ENCODE measurements around the gene SSH2. TPM values are rescaled to one million over a fixed set of nuclear protein-coding genes. Genes with fewer than 3 reads are reported as not detected.

SSH2 gene
- total and polyA plus RNA-seq, 9 of the 15 experiments (the other 6 are each of a cell fraction or from before 2014, with no cell fraction given), result 3.9 to 16.1 (median 10.2) TPM

DNA sequence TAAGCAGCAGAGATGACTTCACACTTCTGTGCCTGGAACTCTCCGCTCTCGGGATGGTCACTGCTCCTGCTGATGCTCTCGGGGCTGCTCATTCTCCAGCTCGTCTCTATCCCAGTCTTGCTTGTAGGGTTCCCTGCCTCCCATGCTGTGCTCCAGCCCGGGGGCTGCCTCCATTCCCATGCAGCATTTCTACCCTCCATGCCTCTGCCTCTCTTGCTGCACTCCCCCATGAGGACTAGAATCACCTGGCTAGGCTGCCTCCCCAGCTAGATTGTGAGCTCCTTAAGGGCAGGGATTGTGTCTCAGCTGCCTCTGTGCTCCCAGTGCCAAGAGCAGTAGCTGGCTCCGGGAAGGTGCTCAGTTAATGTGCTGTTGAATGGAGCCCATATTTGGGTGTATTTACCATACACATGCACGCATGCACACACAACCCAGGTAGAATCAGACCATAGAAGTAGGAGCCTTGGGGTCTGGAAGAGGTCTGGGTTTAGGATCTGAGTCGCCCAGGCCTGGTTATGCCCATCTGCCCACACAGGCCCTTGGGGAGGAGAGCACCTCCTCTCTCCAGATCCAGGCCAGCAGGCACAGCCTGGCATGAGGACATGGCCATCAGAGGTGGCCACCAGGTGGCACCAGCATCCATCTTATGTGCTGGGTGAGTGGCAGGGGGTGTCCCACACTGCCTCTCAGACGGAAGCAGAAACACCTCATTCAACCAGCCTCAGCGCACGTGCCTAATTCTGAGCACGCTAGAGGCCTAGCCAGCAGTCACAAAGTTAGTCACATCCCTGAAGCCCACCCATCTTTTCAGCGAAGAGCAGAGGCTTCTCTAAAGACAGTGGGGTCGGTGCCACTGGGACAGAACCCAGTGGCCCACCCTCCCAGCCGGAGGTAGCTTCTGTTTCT lies 349.9 kb downstream of the SSH2 start:
- intact Hi-C loops (cut with micrococcal nuclease) (loop anchor here (1.0 kb wide), 1 partner anchor 35 kb away; no protein-coding TSS in a partner anchor), in situ Hi-C loops (cut with MboI) (no loop called here)
- peak overlapping the region in 1 of 2 experiments; percentile 21; a peak in 1 of 4 replicates for H3K9ac ChIP-seq (ENCODE audit: insufficient read depth in 1 of 2, low read depth in 2 of 2, low read length in 2 of 2)
- no peaks in the 10 kb centered on the region for H3K9me1 ChIP-seq (ENCODE audit: control insufficient read depth, insufficient read depth, low read length)
- peaks cover 4 to 50% of the 10 kb centered on the region in 2 experiments; a peak in 3 of 5 replicates for H3K4me1 ChIP-seq (replicated peaks in 1 of 2; ENCODE audit: control insufficient read depth in 2 of 2, insufficient read depth in 2 of 2, low read length in 2 of 2)
- peaks cover 55% of the 10 kb centered on the region; the same call in 2 of the 3 replicates for H3K36me3 ChIP-seq (ENCODE audit: control insufficient read depth, insufficient read depth, low read length)
- ChIA-PET CTCF (ENCODE audit: low intra/inter-chr PET ratio) (interaction anchor here (0.5 to 1.5 kb wide), 7 partner anchors 11 to 514 kb away, joined by 3 to 7 read pairs (median 3); no protein-coding TSS in a partner anchor), POLR2A (interaction anchor here (0.6 to 0.9 kb wide), 2 partner anchors 11 to 53 kb away, joined by 3 to 4 read pairs; no protein-coding TSS in a partner anchor)
- ATAC-seq (peak; percentile 92), DNase-seq (ENCODE audit: extremely low read depth in 1 of 4, low spot score in 3 of 4) (peak; percentile 72 to 80 (median 76)), FAIRE-seq (peak; percentile 91)
- no TSS peak for BruUV-seq (replicated peaks)
- WGBS (ENCODE audit: insufficient coverage, low coverage, missing lambda C conversion rate), result 61% methylated on average over 15 of the region's 15 CpGs
- H3K4me2 ChIP-seq (ENCODE audit: insufficient read depth, low read length), result no peak overlapping the region
- no peaks in the 10 kb centered on the region for H3K9me3 ChIP-seq (replicated peaks; ENCODE audit: control insufficient read depth, insufficient read depth, low read depth, low read length)
- no peaks in the 10 kb centered on the region for H3K27me3 ChIP-seq (ENCODE audit: control insufficient read depth in 2 of 2, insufficient read depth in 2 of 2, low read length in 2 of 2)
- H3K79me2 ChIP-seq (ENCODE audit: control insufficient read depth, insufficient read depth, low read length), result peaks cover 1% of the 10 kb centered on the region; the same call in 1 of the 3 replicates
- H3K4me3 ChIP-seq, result no peak overlapping the region
- no peak overlapping the region for H3K27ac ChIP-seq (ENCODE audit: extremely low read depth, low read depth, low read length)
- no peaks in the 10 kb centered on the region for H4K20me1 ChIP-seq (replicated peaks; ENCODE audit: control insufficient read depth, insufficient read depth, low read length)
- no peak overlapping the region for H2AFZ ChIP-seq (ENCODE audit: low read depth, low read length)
- TF ChIP-seq YY1 (IDR thresholded peaks at IDR 0.05; ENCODE audit: borderline replicate concordance in 1 of 3, control insufficient read depth in 1 of 3, extremely low read depth in 1 of 3, insufficient read depth in 3 of 3, insufficient read length in 1 of 3, insufficient replicate concordance in 2 of 3, low read depth in 1 of 3, low read length in 2 of 3) (peak in 1 of 3 experiments; percentile 43), CBX5 (IDR thresholded peaks at IDR 0.05; ENCODE audit: borderline replicate concordance, low read depth) (no peak), XRCC5 (IDR thresholded peaks at IDR 0.05; ENCODE audit: low read depth, low read length) (0 out of 2 replicates have a peak, but pooled peaks have one; percentile 43), CTCF (IDR thresholded peaks at IDR 0.05 in 2 of 3, conservative IDR thresholded peaks at IDR 0.05 in 1 of 3; ENCODE audit: insufficient read depth in 2 of 3, low read depth in 1 of 3, low read length in 3 of 3) (peak; percentile 86 to 89 (median 87)), ETV6 (IDR thresholded peaks at IDR 0.05; ENCODE audit: borderline replicate concordance in 1 of 2, low read depth in 2 of 2, low read length in 1 of 2) (no peak), ETV6 (CRISPR knock-in tag; IDR thresholded peaks at IDR 0.05; ENCODE audit: borderline replicate concordance) (no peak), RAD21 (CRISPR knock-in tag; conservative IDR thresholded peaks at IDR 0.05 in 1 of 2, IDR thresholded peaks at IDR 0.05 in 1 of 2) (peak; percentile 73 to 84), RUNX1 (IDR thresholded peaks at IDR 0.05; ENCODE audit: low read depth) (no peak), TAF15 (IDR thresholded peaks at IDR 0.05; ENCODE audit: low read depth, low read length) (no peak), CTBP1 (IDR thresholded peaks at IDR 0.05; ENCODE audit: borderline replicate concordance) (peak; percentile 17; the same call in 1 of the 2 replicates), SAFB2 (IDR thresholded peaks at IDR 0.05; ENCODE audit: borderline replicate concordance, low read depth, low read length, severe bottlenecking) (no peak), SRSF9 (IDR thresholded peaks at IDR 0.05; ENCODE audit: borderline replicate concordance, low read depth, low read length) (no peak), MAFF (IDR thresholded peaks at IDR 0.05; ENCODE audit: low read length) (no peak), ETS2 (tag; IDR thresholded peaks at IDR 0.05; ENCODE audit: borderline replicate concordance, poor library complexity, severe bottlenecking) (no peak), SOX6 (IDR thresholded peaks at IDR 0.05) (no peak)
